NCI-H187 treated with DMSO at 0.1 percent for 48 hours (cell line): Measurements from ENCODE around the gene PRR27.
A peak's percentile ranks its signal among the peaks of the same experiment; 100 is the strongest.

Experiments used
- DNase-seq: peaks from one replicate; lab custom pipeline; 2025; lab: John Stamatoyannopoulos, UW

Gene PRR27

DNA sequence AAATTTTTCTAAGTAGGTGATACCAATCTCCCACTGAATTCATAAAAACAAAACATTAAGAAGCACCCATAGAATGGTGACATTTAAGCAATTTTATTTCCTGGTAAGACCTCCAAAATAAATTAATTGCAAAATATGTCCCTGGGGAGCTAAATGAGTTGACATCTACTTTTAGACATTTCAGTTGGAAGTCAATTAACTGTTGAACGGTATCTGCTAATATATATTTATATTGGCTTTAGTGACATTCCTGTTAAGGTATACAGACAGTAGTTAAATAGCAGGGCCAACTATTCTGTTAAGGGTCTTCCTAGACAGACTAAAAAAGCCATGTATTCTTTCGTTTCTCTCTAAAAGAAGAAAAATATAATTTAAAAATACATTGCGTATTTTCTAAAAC lies at the start of gene PRR27:
PRR27 (plus strand) TSS at position 301 of the 400 bp plus-strand sequence. CDS start 139 bp downstream, outside the sequence.
- no peak for DNase-seq

DNA sequence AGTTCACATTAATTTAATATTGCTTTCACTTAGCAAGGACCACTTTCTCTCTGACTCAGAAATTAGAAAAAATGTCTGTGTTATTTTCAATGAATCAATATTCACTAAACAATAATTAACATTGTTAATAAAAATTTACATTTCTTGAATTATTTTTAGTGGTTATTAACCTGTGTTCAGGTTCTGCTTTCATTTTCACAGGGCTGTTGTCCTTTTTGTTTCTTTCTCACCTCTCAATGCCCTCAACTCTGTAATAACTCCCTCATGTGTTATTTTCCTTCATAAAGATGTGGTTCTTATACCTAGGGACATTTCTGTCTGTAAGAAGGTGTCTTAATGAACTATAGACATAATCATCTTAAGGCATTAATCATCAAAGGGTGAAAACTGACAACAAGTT lies 43.1 kb upstream of the PRR27 start:
- no peak for DNase-seq

DNA sequence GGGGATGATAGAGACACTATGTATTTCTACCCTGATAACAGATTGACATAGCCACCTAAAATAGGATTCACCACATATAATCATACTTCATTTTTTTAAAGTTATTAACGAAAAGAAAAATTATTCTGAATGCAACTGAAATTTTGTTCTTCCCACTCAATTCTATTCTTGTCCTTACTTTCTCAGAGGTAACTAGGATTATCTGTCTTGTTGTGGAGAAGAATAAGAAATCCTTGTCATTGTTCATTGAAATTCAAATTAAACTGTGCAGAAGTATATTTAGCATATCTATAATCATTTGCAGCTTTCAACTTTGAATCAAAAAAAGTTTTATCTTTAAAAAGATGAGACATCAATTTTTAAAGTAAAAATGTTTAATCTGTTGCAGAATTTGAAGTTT lies 40.4 kb upstream of the PRR27 start:
- no peak for DNase-seq

DNA sequence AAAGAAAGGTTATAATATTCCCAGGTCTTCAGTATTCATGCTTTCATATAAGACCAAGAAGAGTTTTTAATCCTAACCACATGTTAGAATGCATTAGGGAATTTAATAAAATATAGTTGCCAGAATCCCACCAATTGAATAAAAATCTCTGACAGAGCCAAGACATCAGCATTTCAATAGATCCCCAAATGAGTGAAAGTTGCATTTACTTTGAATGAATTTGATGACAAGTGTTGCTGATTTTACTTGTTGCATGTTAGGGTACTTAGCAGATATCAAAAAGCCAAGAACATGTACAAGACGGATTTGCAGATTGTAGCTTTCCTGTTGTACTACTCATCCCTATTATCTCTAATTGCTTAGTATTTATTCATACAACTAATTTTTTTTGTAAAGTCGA lies 39.9 kb upstream of the PRR27 start:
- no peak for DNase-seq

DNA sequence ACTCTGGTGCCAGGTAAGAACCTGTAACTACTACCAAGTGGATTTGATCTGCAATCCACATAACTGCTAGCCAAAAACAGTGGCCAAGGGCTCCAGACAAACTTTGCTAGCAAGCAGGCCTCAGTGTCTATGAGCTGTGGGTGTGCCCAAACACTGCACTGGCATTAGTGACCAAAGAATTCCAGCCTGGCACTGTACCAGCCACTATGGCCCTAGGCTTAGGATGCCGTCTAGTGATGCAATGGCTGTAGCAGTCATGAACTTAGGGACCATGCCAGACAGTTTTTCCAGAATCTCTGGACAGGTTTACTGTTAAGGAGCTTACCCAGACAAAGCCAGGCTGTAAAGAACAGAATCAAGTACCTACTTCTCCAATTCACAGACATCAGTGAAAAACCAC lies 33.7 kb upstream of the PRR27 start:
- DNase-seq: no peak

DNA sequence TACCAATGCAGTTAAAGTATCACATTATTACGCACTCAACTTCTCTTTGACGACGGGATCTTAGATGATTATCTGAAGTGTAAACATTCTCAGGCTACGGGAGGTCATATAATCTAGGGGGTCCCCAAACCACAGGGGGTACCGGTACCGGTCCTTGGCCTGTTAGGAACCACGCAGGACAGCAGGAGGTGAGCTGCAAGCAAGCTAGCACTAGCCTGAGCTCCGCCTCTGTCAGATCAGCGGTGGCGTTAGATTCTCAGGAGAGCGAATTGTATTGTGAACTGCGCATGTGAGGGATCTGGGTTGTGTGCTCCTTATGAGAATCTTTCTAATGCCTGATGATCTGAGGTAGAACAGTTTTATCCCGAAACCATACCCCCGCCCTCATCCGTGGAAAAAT lies 20.6 kb upstream of the PRR27 start:
- DNase-seq: no peak

DNA sequence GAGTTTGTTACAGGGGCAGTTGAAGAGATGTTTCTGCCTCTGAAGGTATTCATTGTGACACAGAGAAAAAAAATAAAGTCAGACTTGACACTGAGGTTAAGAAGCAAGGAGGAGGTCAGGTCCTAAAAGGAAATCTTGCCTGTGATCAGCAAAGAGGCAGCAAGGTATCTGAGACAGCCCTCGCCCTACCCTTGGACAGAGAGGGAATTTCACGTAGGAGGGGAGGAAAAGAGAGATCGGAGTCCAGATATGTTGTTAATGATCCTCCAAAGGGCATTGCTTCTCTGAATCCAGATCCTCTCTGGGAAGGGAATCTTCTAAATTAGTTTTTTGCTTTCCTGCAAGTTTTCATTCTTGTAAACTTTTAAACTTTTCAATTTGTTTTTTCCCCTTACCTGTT lies 15.3 kb upstream of the PRR27 start:
- no peak for DNase-seq

DNA sequence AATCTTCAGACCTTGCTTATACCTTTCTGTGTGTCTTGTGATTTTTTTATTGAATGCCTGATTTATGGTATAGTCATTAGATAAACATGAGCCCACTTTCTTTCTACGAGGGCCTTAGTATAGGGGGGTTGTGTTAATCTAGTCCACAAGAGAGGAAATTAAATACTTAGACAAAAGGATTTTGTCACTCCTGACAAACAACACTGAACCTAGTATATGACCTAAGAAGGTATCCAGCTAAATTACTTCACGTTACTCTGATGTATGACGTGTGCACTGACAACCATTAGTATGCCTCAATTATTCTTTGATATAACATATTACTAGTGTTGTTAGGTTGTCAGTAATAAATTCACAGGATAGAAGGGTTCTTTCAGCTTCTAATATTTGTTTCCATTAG lies 2.8 kb upstream of the PRR27 start:
- no peak for DNase-seq

DNA sequence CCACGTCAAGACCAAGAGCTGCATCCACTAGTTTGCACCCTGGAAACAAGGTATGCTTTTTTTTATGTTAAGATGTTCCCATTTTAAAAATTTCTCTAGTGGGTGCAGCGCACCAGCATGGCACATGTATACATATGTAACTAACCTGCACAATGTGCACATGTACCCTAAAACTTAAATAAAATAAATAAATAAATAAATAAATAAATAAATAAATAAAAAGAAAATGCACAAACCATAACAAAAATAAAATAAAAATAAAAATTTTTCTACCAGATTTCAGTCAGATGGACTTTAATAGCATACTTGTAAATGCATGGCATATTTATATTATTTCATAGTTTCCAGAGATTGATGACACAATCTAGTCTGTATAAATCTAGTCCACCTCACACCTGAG lies 1.9 kb upstream of the PRR27 start:
- DNase-seq: no peak

DNA sequence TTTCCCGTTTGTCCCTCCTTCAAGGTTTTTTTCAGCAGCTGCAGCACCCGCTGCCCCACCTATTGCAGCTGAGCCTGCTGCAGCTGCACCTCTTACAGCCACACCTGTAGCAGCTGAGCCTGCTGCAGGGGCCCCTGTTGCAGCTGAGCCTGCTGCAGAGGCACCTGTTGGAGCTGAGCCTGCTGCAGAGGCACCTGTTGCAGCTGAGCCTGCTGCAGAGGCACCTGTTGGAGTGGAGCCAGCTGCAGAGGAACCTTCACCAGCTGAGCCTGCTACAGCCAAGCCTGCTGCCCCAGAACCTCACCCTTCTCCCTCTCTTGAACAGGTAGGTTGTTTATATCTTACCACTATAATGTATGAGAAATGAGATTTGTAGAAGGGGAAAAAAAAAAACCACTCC lies 4.5 kb downstream of the PRR27 start:
- DNase-seq: no peak

DNA sequence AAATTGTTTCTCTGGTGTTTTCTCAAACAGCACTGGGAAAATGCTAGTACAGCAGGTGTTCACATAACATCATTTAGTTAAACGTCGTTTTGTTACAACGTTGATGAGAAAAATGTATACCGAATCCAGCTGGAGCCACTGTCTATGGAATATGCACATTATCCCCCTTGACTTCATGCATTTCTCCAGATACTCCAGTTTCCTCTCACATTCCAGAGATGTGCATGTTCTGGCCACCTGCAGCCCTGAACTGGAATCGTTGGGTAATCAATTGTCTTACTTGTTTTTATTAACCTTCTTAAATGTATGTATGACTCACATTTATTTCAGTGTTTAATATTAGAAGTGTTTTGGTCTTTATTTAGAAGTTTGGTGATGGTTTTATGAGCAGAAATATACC lies 23.1 kb downstream of the PRR27 start:
- no peak for DNase-seq

DNA sequence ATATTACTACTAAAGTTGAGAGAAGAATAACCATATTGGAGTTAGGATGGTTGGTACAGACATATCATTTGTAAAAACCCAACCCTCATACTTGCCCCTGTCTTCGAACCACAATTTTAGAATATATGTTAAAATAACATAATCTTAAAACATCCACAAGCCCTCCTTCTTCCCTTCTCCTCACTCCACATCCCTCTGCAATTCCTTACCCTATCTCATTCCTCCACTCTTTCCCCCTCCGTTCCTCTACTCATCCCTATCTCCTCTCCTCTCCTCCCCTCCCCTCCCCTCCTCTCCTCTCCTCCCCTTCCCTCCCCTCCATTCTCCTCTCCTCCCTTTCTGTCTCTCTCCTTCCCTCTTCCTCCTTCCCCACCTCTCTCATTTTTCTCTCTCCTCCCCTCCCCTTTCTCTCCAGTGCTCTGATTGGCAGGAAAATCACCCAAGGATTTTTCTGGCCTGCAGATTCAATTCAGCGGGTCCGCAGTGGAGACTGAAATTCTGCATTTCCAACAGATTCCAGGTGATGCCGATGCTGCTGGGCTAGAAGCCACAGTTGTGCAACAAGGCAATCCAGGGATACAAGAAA lies 24.1 kb downstream of the PRR27 start:
- DNase-seq: no peak

DNA sequence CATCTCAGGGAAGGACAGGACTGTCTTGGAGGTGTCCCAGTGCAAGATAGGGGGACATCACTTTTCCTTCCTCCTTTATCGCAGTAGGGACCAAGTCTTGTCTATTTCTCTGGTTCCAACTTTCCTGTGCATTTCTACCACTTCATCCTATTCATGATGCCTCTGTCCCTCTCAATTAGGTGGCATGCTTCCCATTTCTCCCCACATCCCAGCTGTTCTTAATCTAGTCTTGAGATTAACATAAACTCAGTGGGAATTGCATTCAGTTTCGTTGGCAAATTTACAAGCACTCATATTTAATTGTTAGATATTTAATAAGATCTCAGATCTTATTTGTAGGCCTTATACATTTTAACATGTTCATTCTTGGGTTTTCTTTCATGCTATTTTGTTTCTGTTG lies 25.8 kb downstream of the PRR27 start:
- DNase-seq: no peak

DNA sequence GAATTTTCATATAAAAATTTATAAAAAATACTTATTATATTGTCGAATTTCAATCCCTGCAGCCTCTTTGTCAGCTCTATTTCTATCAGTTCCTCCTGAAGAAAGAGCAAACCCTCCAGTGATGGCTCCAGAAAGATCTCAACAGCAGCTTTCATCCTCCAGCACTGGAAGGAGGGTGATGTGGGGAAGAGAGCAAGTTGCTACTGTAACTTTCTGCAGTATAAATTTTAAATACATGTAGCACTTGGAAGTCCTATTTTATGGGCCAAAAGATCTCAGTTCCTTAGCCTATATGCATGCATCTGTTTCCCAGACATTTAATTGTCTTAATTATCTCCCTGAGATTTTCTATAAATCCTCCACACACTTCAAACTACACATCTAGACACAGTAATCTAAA lies 27.8 kb downstream of the PRR27 start:
- DNase-seq: no peak

DNA sequence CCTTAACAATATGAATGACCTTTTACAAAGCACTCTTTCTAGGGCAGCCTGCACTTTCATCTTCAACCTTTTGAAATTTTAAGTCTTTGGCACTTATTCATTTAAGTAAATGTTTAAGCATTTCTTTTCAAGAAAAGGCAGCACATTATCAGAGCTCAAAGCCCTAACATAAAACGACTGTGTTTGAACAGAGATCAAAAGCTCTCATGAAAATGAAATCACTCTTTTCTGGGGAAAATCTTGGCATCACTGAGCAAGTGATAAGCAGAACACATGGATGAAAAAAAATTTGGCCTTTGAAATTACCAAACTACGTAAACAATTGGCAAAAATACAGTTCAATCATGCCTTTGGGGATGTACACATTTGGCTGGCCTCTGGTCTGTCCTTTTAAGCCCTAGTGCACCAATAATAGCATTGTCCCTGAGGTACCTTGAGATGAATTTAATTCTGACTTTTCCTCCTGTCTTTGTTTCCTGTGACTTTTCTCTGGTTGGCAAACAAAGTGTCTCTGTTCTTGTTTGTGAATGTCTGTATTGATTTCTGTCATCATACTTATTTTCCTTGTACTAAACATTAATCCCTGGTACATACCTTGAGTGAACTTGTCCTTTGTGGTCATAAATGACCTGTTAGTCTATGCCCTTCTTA lies 28.6 kb downstream of the PRR27 start:
- DNase-seq: no peak

DNA sequence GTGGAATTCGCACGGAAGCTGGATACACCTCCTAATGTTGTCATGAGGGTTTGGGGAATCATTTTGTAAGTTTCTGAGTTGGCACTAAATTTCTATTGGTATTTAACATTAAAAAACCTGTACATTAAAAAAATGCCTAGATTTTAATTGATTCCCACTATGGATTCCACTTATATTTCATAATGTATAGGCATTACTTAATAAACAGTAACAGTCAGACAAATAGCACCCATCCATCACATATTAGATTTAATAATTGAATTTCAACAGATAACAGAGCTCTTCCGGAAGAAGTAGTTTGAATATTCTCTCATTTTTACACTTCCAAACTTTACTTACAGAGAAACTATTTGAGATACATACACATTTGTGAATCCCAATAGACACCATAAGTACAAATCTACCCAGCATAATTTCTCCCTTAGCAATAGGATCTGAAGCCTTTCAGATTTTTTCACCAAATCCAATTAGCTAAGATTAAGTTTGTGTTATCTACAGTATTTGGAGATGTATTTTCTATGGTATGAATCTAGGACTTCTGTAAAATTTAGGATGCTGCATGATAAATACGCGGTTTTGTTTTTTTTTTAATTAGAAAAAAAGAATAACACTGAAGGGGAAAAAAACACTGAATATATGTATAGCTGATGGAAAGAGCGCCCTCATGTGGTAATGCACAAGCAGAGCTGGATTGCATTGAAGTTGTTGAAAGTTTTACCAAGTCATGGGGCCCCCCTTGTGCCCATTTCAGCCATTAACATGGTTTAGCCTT lies 29.3 kb downstream of the PRR27 start:
- DNase-seq: peak; percentile 1

DNA sequence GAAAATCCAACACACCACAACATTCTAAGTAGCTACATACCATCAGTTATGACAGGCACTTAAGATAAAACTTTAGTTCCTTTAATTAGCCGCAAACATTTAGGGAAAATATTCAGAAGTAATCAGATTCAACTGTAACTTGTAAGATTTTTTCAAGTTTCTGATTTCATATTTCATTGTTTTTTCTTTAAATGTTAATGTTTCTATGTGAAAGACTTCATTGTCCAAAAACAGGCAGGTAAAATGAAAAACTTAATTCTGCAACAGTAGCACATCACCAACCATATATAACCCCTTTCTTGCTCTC lies 29.9 kb downstream of the PRR27 start:
- no peak for DNase-seq

DNA sequence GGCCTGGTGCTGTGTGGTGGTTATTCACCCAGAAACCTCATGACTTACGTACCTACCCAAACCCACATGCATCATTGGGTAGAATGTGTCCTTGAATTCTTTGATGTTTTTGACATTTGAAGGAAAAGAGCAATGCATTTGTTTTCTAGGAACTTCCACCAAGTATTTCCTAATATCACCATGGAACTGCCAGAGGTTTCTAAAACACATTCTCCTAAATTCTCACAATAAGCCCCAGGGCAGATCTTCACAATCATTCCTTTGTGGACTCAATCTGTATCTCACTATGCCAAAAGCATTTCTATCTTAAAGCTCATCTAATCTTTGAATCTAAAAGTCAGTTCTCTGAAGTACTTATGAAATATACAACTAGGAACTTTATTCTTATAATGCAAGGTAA lies 33.2 kb downstream of the PRR27 start:
- no peak for DNase-seq

DNA sequence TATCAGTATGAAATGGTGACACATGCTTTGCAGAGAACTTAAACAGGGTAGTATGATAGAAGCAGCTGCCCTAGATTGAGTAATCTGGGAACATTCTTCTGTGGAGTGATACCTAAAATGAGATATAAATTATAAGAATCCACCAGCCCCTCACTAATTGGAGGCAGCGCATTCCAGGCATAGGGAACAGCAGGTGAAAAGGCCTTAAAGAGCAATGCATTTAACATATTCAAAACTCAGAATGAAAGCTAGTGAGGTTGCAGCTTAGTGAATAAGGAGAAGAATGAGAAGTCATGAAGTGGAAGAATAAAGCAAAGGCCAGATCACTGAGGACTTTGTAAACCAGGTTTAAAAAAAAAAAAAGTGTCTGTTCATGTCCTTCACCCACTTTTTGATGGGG lies 36.5 kb downstream of the PRR27 start:
- DNase-seq: no peak

DNA sequence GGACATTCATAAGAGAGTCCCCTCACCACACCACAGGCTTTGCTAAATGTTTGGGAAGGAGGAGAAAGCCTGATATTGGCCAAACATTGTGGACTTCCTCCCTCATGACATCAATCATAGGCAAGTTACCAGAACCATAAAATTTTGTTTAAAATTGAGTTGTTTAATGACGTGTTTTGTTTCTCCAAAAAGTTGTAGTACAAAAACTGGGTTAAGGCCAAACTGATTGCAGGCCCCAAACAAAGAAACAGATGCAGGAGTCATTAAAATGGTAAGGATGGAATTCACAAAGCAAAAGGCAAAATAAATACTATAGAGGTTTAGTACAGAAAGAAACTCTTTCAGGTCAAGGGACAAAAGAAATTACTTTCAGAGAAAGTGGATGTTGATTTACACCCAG lies 37.6 kb downstream of the PRR27 start:
- no peak for DNase-seq

DNA sequence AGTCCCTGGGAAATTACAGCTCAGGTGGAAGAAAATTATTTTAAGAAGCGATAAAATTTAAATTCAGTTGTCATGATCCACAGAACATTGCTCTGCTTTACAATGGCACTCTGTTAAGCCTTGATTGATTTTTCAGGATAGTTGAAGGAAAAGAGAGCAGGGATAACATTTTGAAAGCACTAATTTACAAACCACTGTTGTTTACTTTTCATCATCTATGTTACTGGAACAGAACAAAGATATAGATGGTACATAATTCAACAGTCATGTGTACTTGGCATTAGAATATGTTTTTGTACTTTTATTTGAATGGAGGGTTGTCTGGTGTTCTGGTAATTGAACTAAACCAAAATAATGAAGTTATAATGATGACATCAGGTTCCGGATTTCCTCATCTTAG lies 38.9 kb downstream of the PRR27 start:
- no peak for DNase-seq

DNA sequence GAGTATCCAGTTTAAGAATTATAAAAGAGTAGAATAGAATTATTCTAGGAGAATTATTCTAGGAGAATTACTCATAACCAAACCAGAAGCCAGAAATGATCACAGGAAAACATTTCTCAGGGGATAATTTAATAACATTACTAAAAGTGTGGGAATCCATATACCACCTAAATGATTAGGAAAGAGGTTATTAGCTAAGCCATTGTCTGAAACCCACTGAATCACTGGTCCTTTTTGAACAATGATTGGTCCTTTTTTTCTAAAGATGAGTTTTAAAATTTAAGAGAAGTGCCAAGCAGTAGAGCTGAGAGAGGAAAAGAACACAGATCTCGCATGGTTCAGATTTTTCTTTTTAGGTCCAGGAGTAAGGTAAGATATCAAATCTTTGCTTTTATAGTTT lies 41.4 kb downstream of the PRR27 start, which contains the start of gene ODAM:
ODAM (plus strand) TSS at position 301 of the 400 bp plus-strand sequence. CDS start 819 bp downstream, outside the sequence.
- DNase-seq: no peak

DNA sequence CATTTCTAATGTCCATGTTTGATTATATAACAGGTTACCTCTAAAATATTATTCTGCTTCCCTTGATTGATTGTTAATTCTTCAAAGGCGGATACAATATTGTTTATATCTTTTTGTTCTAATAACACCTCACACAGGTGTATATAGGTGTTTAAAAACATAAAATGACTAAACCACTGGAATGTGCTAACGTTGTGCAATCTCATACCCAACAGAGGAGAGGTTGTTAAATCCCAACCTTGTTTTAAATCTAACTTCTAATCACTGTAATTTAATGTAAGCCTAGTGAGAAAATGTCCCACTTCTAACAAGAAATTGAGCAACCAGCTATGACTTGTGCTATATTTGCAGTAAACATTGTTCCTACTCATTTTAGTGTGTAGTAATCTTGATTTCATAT lies 42.8 kb downstream of the PRR27 start:
- DNase-seq: no peak

DNA sequence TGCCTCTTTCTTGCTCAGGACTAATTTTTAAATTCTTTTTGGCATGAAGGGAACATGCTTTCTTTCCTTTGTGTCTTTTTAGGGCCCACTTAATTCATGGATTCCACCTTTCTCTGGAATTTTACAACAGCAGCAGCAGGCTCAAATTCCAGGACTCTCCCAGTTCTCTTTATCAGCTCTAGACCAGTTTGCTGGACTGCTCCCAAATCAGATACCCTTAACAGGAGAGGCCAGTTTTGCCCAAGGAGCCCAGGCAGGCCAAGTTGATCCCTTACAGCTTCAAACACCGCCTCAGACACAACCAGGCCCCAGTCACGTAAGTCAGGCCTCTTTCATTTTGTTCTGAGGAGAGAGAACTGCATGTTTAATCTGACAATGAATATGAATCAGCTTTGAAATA lies 43.8 kb downstream of the PRR27 start:
- no peak for DNase-seq
